Ovary (tissue), 3 donors: ENCODE measurements around the gene CCL4.

ENCODE experiments used
- POLR2A ChIP-seq: fragments of 450-650 bp; IDR thresholded peaks from one replicate; pipeline ENCODE4 v1.6.1; 2017; ENCODE audit warnings: antibody characterized with exemption, mild to moderate bottlenecking, moderate library complexity
- TF ChIP-seq, protein P1 (sequence below), 3 donors: fragments of 450-650 bp in 2 of 3; fragments of 200-600 bp in 1 of 3; IDR thresholded peaks; one replicate each; pipeline versions ENCODE4 v1.5.1 to v1.8.0; 2016 to 2022; ENCODE audit warnings: antibody characterized with exemption in 3 of 3, mild to moderate bottlenecking in 1 of 3
- donor health status: DM: no; HTN: no; CAD: no.

DNA sequence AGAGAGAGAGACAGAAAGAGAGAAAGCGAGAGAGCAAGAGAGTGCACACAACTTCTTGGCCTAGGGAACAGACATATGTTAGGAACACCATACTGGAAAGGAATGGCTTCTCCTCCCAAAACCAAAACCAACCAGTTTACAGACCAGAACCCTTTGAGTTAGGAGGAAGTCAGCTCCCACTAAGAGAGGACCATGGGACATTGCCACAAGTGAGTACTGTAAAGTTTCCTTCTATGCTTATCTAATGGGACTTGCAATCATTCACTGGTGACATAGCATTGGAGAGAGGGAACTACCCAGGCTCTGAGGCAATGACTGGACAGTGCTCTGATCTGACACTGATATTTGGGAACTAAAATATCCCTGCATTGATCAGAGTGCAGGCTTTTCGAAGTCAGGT lies 40.4 kb downstream of the CCL4 start:
- TF ChIP-seq, protein P1, sequence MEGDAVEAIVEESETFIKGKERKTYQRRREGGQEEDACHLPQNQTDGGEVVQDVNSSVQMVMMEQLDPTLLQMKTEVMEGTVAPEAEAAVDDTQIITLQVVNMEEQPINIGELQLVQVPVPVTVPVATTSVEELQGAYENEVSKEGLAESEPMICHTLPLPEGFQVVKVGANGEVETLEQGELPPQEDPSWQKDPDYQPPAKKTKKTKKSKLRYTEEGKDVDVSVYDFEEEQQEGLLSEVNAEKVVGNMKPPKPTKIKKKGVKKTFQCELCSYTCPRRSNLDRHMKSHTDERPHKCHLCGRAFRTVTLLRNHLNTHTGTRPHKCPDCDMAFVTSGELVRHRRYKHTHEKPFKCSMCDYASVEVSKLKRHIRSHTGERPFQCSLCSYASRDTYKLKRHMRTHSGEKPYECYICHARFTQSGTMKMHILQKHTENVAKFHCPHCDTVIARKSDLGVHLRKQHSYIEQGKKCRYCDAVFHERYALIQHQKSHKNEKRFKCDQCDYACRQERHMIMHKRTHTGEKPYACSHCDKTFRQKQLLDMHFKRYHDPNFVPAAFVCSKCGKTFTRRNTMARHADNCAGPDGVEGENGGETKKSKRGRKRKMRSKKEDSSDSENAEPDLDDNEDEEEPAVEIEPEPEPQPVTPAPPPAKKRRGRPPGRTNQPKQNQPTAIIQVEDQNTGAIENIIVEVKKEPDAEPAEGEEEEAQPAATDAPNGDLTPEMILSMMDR (IDR thresholded peaks at IDR 0.05): no peak
- no peak for TF ChIP-seq POLR2A
